GM18520 (cell line): Measurements from ENCODE around the gene PPP2R2B.

Source experiments
- ATAC-seq: cut with Tn5 transposase; IDR thresholded peaks from one replicate; pipeline ENCODE4 v1.9.1; 2021; ENCODE audit not compliant: unreplicated experiment

PPP2R2B gene

DNA sequence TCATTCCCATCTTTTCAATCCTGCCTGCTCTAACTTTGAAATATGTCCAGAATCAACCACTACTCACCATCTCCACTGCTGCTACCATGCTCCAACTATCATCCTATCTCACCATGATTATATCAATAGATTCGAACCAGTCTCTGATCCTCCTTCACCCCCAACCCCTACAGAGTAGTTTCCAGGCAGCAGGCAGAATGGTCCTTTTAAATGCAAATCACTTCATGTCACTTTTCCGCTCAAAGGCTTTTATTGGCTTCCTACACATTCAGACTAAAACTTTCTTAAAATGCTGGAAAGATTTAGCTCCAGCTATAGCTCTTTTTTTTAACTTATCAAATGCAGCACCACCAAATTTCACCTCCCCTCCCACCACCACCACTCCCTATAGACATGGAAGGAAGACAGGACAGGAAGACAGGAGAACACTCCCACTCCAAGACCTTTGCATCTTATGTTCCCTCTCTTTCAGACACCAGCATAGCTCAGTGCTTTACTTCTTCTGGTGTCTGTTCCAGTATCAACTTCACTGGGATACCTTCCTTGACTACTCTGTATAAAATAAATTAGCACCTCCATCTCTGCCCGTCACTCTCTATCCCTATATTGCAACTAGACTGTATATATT, 9.9 kb upstream of the PPP2R2B start:
- no peak for ATAC-seq

DNA sequence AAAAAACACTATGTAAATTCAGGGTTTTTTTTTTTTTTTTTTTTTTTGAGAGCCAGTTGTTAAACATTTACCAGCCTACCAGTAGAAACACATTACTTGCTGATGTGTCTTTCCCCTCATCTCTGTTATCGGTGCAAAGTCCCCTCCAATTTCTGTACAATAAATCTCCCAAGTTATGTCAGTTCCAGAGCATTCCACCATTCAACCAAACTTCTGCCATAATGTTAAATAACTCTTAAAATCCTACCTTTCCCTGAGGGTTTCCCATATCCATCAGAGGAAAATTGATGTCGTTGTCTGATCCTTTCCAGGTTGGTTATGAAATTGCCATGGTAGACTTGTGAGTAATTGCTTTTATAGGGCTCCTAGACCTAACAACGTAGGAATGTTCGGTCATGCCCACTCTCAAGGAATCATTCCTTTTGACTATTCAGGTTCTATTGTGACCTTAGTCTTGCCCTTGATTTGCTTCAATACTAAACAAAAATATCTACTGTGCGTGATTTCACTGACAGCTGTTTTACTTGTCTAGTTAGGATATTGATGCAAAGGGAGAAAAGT, 5.6 kb upstream of the PPP2R2B start:
- ATAC-seq: no peak

DNA sequence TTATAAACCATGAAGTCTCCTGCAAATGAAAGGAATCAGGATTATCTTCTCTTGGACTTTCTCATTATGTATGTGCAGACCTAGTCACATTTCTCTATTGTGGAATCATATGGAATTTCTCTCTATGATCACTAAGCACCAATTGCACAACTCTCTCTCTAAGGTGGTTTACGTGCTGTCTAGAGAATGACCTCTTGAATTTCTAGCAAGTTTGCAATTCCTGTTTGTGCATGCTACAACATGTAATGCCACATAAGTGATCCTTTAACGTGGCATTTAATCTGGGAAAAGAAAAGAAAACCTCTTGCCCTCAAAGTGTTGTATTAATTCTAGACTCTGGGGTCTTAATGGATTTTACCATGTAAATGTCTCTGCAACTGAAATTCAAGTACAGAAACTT, 5.0 kb upstream of the PPP2R2B start:
- ATAC-seq: no peak

DNA sequence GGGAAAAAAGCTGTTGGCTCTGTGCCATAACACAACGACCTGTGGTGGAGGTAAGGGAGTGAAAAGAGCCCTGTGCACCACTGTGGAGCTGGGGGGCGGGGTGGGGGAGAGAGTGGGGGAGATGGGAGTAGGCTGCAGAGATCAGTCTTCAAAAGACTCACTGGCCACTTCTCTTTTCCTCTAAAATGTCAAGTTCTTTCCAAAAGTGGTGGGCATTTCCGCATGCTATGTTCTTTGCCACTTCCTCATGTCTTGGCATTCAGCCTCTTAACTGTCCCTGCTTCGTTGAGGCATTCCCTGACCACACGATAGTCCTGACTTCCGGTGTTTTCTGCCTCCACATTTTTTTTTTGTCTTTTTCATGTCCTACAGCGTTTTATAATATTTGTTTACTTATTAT, 2.4 kb upstream of the PPP2R2B start:
- ATAC-seq: no peak

DNA sequence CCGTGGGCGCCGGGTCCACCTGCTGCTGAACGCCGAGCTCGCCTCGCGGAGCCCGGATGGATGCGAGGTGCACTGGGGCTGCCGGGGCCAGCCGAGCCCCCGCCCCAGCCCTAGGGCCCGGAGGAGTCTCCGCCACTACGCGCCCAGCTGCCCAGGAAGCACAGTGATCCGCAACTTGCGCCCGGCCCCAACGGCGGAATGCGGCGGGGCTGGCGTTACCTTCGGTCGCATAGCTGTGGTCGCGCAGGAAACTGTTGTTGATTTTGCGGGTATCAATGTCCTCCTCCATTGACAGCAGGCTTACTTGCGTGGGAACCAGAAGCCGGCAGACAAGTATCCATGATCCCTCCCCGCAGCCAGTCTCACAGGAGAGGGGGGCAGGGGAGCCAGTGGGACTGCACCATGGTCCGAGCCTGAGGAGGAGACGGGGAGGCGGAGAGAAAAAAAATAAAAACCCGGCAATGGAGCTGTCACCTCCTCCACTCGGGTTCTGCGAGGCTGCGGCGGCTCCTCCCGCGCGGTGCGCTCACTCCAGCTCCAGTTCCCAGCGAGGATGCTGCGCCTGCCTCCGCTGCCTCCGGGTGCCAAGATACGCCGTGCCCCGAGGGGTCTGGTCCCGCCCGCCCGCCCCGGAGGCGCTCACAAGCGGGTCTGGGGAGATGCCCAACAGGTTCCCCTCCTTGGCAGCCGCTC, 628 bp downstream of the PPP2R2B start:
- no peak for ATAC-seq

DNA sequence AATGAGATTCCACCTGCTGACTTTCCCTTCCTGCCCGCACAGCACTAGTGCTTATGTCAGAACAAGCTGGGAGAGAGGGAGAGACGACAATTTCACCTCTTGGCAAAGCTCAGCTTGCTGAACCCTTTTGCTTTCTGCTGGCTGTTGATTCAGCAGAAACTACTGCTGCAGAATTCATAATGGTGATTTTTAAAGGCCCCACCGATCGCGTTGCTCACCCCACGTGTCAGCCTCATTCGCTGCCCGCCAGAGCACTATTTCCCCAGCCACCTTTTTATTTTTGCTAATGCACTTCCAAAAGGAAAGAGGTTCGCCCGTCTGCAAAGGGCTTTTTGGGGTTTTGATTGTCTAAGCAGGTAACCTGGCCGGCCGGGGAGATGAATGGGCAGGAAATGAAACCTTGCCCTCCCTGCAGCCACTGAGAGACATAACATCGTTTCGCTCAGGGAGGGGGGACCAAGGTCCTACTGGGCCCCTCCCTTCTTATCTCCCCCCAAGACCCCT, 1.3 kb downstream of the PPP2R2B start:
- no peak for ATAC-seq

DNA sequence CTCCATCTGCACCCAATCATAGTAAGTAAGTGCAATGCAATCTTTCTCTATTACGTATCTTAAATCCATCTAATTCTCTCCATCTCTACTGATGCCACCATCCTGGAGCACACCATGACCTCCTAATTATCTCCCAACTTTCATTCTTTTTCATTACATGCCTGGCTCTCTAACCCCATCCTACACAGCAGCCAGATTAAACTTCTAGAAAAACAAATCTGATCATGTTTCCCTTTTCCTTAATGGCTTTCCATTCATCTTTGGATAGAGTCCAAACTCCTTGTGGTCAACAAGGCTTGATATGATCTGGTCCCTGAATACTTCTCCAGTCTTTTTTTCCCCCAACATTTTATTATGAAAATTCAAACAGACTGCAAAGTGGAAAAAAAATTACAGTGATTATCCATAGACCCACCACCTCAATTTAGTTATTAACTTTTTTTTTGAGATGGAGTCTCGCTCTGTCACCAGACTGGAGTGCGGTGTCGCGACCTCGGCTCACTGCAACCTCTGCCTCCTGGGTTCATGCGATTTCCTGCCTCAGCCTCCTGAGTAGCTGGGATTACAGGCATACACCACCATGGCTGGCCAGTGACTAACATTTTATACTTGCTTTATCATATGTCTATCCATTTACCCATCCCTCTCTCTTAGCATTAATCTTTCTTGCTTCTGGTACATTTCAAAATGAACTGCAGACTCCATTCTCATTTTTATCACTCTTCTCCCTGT, 5.2 kb downstream of the PPP2R2B start:
- no peak for ATAC-seq

DNA sequence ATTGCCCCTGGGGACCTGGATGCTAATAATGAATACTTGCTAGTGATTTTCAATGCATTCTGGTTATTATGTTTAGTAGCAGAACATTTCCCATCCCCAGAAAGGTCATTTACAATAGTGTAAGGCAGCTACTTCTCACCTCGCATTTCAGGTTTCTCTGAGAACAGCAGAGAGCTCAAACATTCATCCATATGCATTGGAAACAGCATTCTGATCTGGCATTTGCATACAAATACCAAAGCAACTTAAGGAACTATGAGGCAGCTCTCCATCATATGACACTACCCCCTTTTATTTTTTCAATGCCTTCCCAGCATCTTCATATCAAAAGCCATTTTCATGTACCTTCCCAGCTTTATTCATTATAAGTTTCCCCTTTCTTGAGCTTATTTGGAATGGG, 6.4 kb downstream of the PPP2R2B start:
- ATAC-seq: no peak

DNA sequence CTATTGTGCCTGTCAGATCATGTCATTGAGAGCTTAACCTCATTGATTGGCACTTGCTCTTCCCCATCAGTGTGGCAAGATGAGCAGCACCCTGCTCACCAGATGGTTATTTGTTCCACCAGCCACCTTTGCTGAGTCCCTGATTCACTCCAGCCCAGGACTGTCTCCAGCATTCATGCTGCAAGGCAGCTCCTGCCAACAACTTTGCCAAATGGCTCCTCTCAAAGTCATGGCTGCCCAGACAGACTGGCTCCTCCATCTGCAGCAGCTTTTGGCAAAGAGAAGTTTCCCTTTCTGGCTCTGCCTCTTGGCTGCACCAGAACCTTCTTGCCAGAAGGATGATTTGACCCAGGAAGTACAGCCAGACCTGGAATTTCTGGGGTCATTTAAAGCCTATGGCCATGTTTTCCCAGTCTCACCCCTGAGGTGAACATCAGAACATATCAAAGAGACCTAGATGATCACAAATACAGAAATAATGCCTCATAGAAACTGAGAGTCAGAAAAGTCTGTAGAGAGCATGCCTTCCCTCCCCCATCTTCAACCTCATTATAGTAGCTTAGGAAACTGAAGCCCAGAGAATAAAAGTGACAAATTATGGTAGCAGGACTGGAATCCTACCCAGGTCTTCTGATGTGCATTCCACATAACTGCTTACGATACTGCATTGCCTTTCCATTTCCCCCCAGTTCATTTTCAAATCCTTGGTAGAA, 10.4 kb downstream of the PPP2R2B start:
- no peak for ATAC-seq

DNA sequence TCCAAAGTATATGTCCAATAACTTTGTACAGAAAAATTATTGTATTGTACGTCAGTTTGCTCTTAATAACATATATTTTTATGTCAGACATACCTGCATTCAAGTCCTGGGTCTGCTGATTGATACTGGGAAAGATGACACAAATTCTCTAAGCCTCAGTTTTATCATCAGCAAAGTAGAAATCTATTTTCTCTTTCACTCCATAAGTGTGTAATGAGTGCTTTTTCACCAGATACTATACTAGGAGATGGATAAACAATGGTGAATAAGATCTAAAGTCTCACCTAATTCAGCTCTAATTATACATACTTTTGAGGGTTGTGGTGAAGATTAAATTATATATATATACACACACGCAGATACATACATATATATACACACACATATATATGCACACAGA, 12.3 kb downstream of the PPP2R2B start:
- no peak for ATAC-seq

DNA sequence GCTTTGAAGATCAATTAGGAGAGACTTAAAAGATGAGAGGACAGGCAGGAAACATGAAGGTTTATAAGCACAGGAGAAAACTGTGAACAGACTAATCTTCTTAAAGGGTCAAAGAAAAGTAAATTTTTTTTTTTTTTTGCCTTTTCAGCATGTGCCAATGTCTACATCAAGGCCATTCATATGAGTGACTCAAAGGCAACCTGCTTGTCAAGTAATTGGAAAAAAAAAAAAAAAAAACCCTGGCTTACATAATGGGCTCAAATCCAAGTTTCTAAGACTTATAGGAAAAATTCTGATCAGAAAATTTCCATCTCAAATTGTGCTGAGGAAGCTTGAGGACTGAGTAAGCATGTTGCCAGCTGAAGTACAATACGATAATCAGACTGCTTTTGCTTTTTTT, 15.9 kb downstream of the PPP2R2B start:
- ATAC-seq: no peak

DNA sequence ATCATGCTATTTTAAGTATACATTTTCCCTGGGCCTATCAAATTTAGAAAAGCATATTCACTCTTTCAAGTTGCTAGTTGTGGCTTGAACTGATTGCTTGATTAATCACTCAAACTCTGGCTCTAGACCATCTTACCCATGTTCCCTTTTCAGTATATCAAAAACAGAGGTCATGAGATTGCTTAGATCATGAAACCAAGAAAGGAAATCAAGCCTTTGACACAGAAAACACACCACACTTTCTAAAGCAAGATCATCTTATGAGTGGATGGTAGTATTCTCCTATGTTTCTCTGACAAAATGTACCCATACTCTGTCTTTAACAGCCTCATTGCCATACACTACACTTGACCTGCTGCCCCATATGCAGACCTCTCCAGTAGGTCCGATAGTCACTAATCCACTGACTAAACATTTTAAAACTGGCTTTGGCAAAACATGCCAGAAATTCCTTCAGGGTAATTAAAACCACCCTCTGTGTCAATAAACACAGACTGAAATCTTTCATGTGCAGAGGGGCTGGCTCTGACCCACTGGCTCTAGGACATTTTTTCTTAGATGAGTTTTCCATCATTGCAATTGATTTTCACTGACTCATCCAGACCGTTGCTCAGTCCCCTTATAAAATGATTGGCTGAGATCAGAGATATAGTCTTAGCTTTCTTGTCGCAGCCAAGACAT, 18.2 kb downstream of the PPP2R2B start:
- ATAC-seq: no peak

DNA sequence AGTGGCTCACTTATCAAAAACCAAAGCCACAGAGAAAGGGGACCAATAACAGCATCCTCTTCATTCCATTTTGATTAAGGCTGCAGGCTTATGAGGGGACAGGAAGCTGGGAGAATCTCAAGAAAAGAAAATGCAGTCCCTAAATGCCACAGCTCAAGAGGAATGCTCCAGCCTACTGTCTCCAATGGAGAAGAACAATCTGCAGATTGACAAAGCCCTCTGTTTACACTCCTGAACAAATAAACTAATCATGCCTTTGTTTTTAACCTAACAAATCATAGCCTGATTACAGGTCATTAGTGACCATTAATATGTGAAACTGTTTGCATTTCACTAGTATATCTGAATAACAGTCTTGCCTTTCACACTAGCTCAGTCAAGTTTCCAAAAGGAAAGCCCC, 26.5 kb downstream of the PPP2R2B start:
- no peak for ATAC-seq

DNA sequence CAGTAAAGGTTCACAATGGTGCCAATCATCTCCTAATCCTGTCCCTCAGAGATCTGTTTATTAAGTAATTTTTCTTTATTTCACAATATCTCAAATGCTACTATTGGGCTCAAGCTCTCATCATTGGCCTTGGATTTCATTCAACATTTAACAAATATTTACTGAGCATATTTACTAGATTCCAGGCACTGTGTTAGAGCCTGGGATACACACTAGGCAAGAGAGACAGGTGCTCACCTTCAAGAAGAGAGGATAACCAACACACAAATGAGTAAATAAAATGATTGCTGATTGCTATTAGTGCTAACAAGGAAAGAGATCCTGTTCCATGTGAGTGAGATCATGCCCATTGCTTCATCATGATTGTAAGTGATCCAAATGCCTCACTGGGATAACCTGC, 27.4 kb downstream of the PPP2R2B start:
- no peak for ATAC-seq

DNA sequence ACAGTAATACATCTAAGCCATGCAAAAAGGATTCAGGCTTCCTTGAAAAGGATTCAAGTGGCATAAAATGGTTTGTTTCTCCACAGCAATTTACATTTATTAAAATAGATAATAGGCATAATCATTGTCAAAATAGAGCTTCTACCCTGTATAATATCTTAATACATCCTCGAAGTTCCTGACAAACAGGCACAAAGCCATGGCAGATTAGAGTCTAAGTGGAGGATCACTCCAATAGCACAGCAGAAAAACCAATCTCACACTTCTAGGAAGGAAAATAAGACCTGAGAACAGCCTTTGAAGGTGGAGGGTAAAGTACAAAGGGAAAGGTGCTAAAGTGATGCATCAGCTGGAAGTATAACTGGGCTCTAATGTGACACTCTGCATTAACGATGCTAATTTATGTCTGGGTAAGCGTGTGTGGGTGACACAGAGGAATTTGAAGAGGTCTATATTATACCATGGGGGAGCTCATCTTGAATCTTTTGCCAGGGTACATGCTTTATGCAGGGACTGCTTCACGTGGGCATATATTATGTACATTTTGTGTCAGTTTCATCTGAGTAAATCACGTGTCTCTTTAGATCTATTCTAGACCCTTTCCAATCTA, 28.8 kb downstream of the PPP2R2B start:
- ATAC-seq: no peak

DNA sequence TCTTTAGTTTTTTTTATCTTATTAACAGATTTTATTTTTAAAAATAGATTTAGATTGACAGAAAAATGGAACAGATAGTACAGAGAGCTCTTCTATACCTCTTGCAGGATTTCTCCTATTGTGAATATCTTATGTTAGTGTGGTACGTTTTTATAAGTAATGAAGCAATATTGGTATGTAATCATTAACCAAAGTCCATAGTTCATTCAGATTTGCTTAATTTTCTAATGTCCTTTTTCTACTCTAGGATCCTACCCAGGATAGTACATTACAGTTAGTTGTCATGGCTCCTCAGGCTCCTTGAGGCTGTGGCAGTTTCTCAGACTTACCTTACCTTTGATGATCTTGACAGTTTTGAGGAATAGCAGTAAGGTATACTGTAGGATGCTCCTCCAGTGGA, 30.4 kb downstream of the PPP2R2B start:
- ATAC-seq: no peak

DNA sequence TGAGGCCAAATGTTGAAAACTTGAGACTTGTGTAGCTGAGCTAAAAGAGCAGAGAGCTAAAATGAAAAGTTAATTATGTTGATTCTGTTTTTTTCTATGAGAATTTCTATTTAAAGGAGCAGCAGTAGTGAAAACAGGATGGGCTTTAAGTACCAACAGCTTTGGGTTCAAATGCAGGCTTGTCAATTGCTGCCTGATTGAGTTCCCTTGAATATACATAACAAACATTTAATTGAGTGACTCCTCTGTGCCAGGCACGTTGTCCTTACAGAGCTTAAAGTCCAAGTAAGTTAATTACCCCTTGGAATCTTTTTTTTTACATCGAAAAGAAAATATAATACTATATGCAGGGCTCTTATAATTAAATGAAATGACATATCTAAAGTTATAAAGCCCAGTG, 38.5 kb downstream of the PPP2R2B start:
- ATAC-seq: no peak

DNA sequence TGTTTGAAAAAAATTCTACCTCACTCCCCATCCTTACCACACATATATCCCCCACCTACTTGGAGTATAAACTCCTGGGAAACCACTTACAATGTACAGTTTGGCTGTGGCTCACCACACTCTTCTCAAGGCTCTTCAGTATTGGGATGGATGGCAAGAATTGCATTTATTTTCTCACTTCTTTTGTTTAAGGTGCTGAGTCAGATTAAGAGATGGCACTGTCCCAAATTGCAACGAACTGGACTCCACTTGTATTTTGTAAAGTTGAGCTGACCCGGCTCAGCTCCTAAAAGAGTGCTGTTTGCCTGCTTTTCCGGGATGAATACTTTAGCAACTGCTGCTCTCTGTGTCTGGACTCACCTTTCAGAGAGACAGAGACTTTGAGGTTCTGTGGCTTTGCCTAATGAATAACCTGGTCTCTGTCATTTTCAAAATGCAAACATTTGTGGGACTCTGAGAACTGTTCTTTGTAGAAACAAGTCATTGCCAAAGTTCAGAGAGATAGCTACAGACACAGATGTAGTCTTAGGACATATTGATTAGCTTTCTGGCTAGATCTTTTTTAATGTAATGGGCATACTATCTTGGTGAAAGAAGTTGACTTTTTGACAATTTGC, 42.2 kb downstream of the PPP2R2B start:
- no peak for ATAC-seq

DNA sequence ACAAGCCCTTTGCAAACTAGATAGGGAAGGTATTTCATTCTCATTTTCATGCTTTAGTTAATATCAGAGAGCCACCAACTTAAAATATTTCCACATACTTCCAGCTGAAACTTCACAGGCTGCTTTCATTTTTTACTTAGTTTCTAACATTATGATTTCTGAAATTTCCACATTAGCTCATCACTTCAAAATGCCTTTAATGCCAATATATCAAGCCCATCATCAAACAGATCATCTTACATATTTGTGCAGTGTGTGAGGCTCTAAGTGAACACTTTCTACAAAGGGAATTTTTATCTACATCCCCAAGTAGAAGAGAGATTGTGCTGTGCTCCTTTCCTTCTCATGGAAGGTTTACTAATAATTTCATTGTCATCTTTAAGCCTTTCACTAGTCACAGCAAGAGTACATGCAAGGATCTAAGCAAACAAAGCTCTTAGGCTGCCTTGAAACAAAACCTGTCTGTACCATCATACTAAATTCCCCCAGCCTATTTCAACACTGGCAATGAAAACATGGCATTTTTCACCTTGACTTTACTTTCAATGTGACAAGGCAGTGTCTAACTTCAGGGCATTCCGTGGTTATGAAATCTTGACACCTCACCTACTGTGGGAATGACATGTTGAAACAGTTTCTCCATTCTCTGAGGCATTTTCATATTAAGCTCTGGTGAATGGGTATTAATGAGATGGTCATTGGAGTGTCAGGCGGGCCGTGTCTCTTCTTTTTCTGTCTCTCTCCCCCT, 45.4 kb downstream of the PPP2R2B start:
- no peak for ATAC-seq
